GM19025 (cell line): Measurements from ENCODE around the gene UBXN10.
A peak's percentile ranks its signal among the peaks of the same experiment; 100 is the strongest.

Experiments used
- ATAC-seq: cut with Tn5 transposase; IDR thresholded peaks from one replicate; pipeline ENCODE4 v1.9.1; 2021; ENCODE audit warnings: mild to moderate bottlenecking, low read depth, moderate library complexity; ENCODE audit not compliant: unreplicated experiment

The UBXN10 gene

GRCh38 chr1:20150969-20151368 is 34.9 kb upstream of the UBXN10 start:
- no peak for ATAC-seq

- ATAC-seq = peak; percentile 63
Measured at GRCh38 chr1:20151906-20152598, 33.8 kb upstream of the UBXN10 start.

- no peak for ATAC-seq
Measured at GRCh38 chr1:20152599-20152930, 33.3 kb upstream of the UBXN10 start.

- no peak for ATAC-seq
Measured at GRCh38 chr1:20153000-20153418, 32.9 kb upstream of the UBXN10 start.

GRCh38 chr1:20154301-20154831 is 31.5 kb upstream of the UBXN10 start:
- no peak for ATAC-seq

- no peak for ATAC-seq
Measured at GRCh38 chr1:20158358-20159070, 27.4 kb upstream of the UBXN10 start.

- no peak for ATAC-seq
Measured at GRCh38 chr1:20160034-20160433, 25.9 kb upstream of the UBXN10 start.

- no peak for ATAC-seq
Measured at GRCh38 chr1:20164694-20165202, 21.1 kb upstream of the UBXN10 start.

GRCh38 chr1:20165522-20165951 is 20.4 kb upstream of the UBXN10 start:
- ATAC-seq = no peak

- ATAC-seq = no peak
Measured at GRCh38 chr1:20166051-20166450, 19.8 kb upstream of the UBXN10 start.

- no peak for ATAC-seq
Measured at GRCh38 chr1:20167126-20167525, 18.8 kb upstream of the UBXN10 start.

GRCh38 chr1:20168564-20169491 is 17.1 kb upstream of the UBXN10 start:
- ATAC-seq = no peak

- no peak for ATAC-seq
Measured at GRCh38 chr1:20169932-20170331, 16.0 kb upstream of the UBXN10 start.

GRCh38 chr1:20172033-20172590 is 13.8 kb upstream of the UBXN10 start:
- no peak for ATAC-seq

- no peak for ATAC-seq
Measured at GRCh38 chr1:20174937-20175666, 10.8 kb upstream of the UBXN10 start.

- ATAC-seq = no peak
Measured at GRCh38 chr1:20178634-20179370, 7.1 kb upstream of the UBXN10 start.

- no peak for ATAC-seq
Measured at GRCh38 chr1:20179371-20180128, 6.3 kb upstream of the UBXN10 start.

GRCh38 chr1:20180129-20180843 is 5.6 kb upstream of the UBXN10 start:
- ATAC-seq = no peak
